Hypothalamus (tissue), 51 donors: Measurements from ENCODE around the gene GABBR2.

Experiments
- DNase-seq, 51 donors: peaks; one replicate each; lab custom pipeline; 2025; lab: John Stamatoyannopoulos, UW

Gene GABBR2

GRCh38 chr9:98316445-98317133 is 392.1 kb downstream of the GABBR2 start:
- DNase-seq, result no peak

- DNase-seq, result peak; percentile 6 to 80 (median 48)
Measured at GRCh38 chr9:98315551-98316060, 393.1 kb downstream of the GABBR2 start.

- no peak for DNase-seq
Measured at GRCh38 chr9:98315067-98315453, 393.7 kb downstream of the GABBR2 start.

GRCh38 chr9:98314381-98315066 is 394.2 kb downstream of the GABBR2 start:
- DNase-seq, result no peak

- no peak for DNase-seq
Measured at GRCh38 chr9:98312365-98312764, 396.4 kb downstream of the GABBR2 start.

- no peak for DNase-seq
Measured at GRCh38 chr9:98311541-98311940, 397.2 kb downstream of the GABBR2 start.

GRCh38 chr9:98310752-98311392 is 397.9 kb downstream of the GABBR2 start:
- no peak for DNase-seq

- no peak for DNase-seq
Measured at GRCh38 chr9:98306384-98307145, 402.2 kb downstream of the GABBR2 start.

- no peak for DNase-seq
Measured at GRCh38 chr9:98304381-98304780, 404.4 kb downstream of the GABBR2 start.

- no peak for DNase-seq
Measured at GRCh38 chr9:98303633-98304125, 405.1 kb downstream of the GABBR2 start.

GRCh38 chr9:98302938-98303632 is 405.6 kb downstream of the GABBR2 start:
- DNase-seq, result no peak

GRCh38 chr9:98302150-98302549 is 406.6 kb downstream of the GABBR2 start:
- no peak for DNase-seq

GRCh38 chr9:98300611-98301010 is 408.1 kb downstream of the GABBR2 start:
- no peak for DNase-seq

GRCh38 chr9:98298476-98298875 is 410.3 kb downstream of the GABBR2 start:
- no peak for DNase-seq

- no peak for DNase-seq
Measured at GRCh38 chr9:98295824-98296223, 412.9 kb downstream of the GABBR2 start.

- no peak for DNase-seq
Measured at GRCh38 chr9:98291820-98292219, 416.9 kb downstream of the GABBR2 start.

- DNase-seq, result no peak
Measured at GRCh38 chr9:98290411-98290810, 418.3 kb downstream of the GABBR2 start.

GRCh38 chr9:98289614-98290201 is 419.0 kb downstream of the GABBR2 start:
- no peak for DNase-seq

GRCh38 chr9:98288881-98289280 is 419.9 kb downstream of the GABBR2 start:
- DNase-seq, result no peak

GRCh38 chr9:98287384-98287783 is 421.4 kb downstream of the GABBR2 start:
- DNase-seq, result no peak
